C1 segment of cervical spinal cord (tissue), 14 donors: ENCODE measurements around the gene KRTAP2-3.
"Not testable (repeated sequence)": the region's sequence is repeated elsewhere in the genome, so short reads cannot be mapped to it uniquely, and the experiment has no call there.

Source experiments
- DNase-seq, 14 donors: peaks; one replicate each; lab custom pipeline; 2025; lab: John Stamatoyannopoulos, UW

Gene KRTAP2-3

GRCh38 chr17:41060052-41060604, at the start of gene KRTAP2-3:
TSS of gene KRTAP2-3 (minus strand) at chr17:41060114. CDS start at chr17:41060050, 64 bp downstream.
- no peak for DNase-seq

- DNase-seq, result not testable (repeated sequence)
Observed at GRCh38 chr17:41108728-41109386, 48.9 kb upstream of the KRTAP2-3 start.

GRCh38 chr17:41107941-41108450, 48.1 kb upstream of the KRTAP2-3 start:
- DNase-seq, result no peak

- not testable (repeated sequence) for DNase-seq
Observed at GRCh38 chr17:41105347-41105746, 45.4 kb upstream of the KRTAP2-3 start, which contains the start of gene KRTAP4-9. TSS of gene KRTAP4-9 (plus strand) at chr17:41105389. CDS start at chr17:41105389, 0 bp downstream.

GRCh38 chr17:41104386-41105038, 44.6 kb upstream of the KRTAP2-3 start:
- not testable (repeated sequence) for DNase-seq

GRCh38 chr17:41103896-41104295, 44.0 kb upstream of the KRTAP2-3 start:
- DNase-seq, result no peak

GRCh38 chr17:41101586-41102259, 41.8 kb upstream of the KRTAP2-3 start, which contains the start of gene KRTAP4-16:
TSS of gene KRTAP4-16 (minus strand) at chr17:41102209. CDS start at chr17:41102209, 0 bp downstream.
- no peak for DNase-seq

- not testable (repeated sequence) for DNase-seq
Observed at GRCh38 chr17:41099682-41100480, 40.0 kb upstream of the KRTAP2-3 start.

GRCh38 chr17:41098481-41098880, 38.6 kb upstream of the KRTAP2-3 start:
- no peak for DNase-seq

GRCh38 chr17:41098042-41098441, 38.1 kb upstream of the KRTAP2-3 start, which contains the start of gene KRTAP4-8:
TSS of gene KRTAP4-8 (minus strand) at chr17:41098142. CDS start at chr17:41098084, 58 bp downstream.
- no peak for DNase-seq

GRCh38 chr17:41096055-41096454, 36.1 kb upstream of the KRTAP2-3 start:
- DNase-seq, result no peak

GRCh38 chr17:41088760-41089352, 28.9 kb upstream of the KRTAP2-3 start:
- DNase-seq, result not testable (repeated sequence)

- not testable (repeated sequence) for DNase-seq
Observed at GRCh38 chr17:41084100-41084856, 24.4 kb upstream of the KRTAP2-3 start, which contains the start of gene KRTAP4-7. TSS of gene KRTAP4-7 (plus strand) at chr17:41084150. CDS start at chr17:41084207, 57 bp downstream.

GRCh38 chr17:41083427-41083826, 23.5 kb upstream of the KRTAP2-3 start:
- DNase-seq, result not testable (repeated sequence)

GRCh38 chr17:41082626-41083025, 22.7 kb upstream of the KRTAP2-3 start:
- no peak for DNase-seq

- DNase-seq, result no peak
Observed at GRCh38 chr17:41076788-41077187, 16.9 kb upstream of the KRTAP2-3 start.

- no peak for DNase-seq
Observed at GRCh38 chr17:41073676-41074075, 13.8 kb upstream of the KRTAP2-3 start.

- DNase-seq, result no peak
Observed at GRCh38 chr17:41071606-41072360, 11.9 kb upstream of the KRTAP2-3 start.

- no peak for DNase-seq
Observed at GRCh38 chr17:41069031-41069430, 9.1 kb upstream of the KRTAP2-3 start.
